GM20000 (cell line): ENCODE measurements around the gene DUSP5.

Experiments used
- DNase-seq: peaks from one replicate; pipeline ENCODE4 v3.0.0; 2012; ENCODE audit warnings: low spot score
- TF ChIP-seq, protein P1 (sequence below): IDR thresholded peaks from 2 replicates; pipeline ENCODE4 v1.5.1; 2012; ENCODE audit warnings: mild to moderate bottlenecking, control low read depth; ENCODE audit errors: extremely low read depth, missing control alignments

The DUSP5 gene

DNA sequence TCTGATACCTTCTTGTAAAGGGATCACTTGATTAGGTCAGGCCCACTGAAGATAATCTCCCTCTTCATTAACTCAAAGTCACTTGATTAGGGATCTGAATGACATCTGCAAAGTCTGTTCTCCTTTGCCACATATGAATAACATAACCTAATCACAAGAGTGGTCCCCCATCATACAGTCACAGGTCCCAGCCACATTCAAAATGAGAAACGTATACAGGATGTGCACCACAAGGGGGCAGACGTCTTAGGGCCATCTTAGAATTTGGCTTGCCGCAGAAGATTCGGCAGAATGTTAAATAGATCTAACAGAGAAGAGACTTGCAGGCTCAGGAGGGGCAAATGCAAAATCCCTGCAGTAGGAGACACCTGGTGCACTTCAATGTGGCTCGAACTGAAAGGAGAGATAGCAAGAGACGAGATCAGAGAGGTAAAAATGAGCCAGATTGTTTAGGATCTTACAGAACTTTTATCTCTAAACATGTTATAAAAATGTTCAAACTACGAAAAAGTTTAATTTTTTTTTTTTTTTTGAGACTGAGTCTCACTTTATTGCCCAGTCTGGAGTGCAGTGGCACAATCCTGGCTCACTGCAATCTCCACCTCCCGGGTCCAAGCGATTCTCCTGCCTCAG is 59.4 kb downstream of the DUSP5 start:
- TF ChIP-seq, protein P1, sequence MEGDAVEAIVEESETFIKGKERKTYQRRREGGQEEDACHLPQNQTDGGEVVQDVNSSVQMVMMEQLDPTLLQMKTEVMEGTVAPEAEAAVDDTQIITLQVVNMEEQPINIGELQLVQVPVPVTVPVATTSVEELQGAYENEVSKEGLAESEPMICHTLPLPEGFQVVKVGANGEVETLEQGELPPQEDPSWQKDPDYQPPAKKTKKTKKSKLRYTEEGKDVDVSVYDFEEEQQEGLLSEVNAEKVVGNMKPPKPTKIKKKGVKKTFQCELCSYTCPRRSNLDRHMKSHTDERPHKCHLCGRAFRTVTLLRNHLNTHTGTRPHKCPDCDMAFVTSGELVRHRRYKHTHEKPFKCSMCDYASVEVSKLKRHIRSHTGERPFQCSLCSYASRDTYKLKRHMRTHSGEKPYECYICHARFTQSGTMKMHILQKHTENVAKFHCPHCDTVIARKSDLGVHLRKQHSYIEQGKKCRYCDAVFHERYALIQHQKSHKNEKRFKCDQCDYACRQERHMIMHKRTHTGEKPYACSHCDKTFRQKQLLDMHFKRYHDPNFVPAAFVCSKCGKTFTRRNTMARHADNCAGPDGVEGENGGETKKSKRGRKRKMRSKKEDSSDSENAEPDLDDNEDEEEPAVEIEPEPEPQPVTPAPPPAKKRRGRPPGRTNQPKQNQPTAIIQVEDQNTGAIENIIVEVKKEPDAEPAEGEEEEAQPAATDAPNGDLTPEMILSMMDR = peak; percentile 48
- peak; percentile 55 for DNase-seq

- DNase-seq = no peak
- TF ChIP-seq, protein P1 = no peak
Observed at GRCh38 chr10:110558041-110558440, 60.3 kb downstream of the DUSP5 start.

GRCh38 chr10:110560012-110560411 is 62.3 kb downstream of the DUSP5 start:
- TF ChIP-seq, protein P1 = no peak
- no peak for DNase-seq
